ENCODE data around the gene CNPY4.

GRCh38 chr7:100127866-100128636, 8.6 kb downstream of the CNPY4 start:
- TF ChIP-seq CTCF (IDR thresholded peaks at IDR 0.05) (no peak), POLR2A (IDR thresholded peaks at IDR 0.05) (no peak)
